ENCODE data around the gene PDZD2.

Gene PDZD2

GRCh38 chr5:31847354-31847753 is 208.4 kb downstream of the PDZD2 start:
- no peak overlapping the region for H3K4me2 ChIP-seq (ENCODE audit: low read length)
- no peaks in the 10 kb centered on the region for H3K9me3 ChIP-seq (ENCODE audit: insufficient read depth, low read length)
- TF ChIP-seq CTCF (IDR thresholded peaks at IDR 0.05; ENCODE audit: low read depth, low read length) (no peak), EZH2phosphoT487 (IDR thresholded peaks at IDR 0.05; ENCODE audit: low read depth) (no peak)
- no peaks in the 10 kb centered on the region for H3K27me3 ChIP-seq (ENCODE audit: low read depth, low read length)
- no peak overlapping the region for H2AFZ ChIP-seq (ENCODE audit: low read depth, low read length)
- H3K27ac ChIP-seq (ENCODE audit: low read length), result no peak overlapping the region
- no peaks in the 10 kb centered on the region for H3K36me3 ChIP-seq (replicated peaks; ENCODE audit: low read depth, low read length)
- no peaks in the 10 kb centered on the region for H3K4me1 ChIP-seq (ENCODE audit: low read length)
- no peak overlapping the region for H3K9ac ChIP-seq (ENCODE audit: low read length)
- H3K79me2 ChIP-seq (ENCODE audit: low read length), result no peaks in the 10 kb centered on the region
- H4K20me1 ChIP-seq (ENCODE audit: insufficient read depth, low read length), result no peaks in the 10 kb centered on the region
- H3K4me3 ChIP-seq (ENCODE audit: low read length), result no peak overlapping the region

- H3K4me2 ChIP-seq (ENCODE audit: low read length), result no peak overlapping the region
- no peak overlapping the region for H3K4me3 ChIP-seq (ENCODE audit: low read length)
- H3K27me3 ChIP-seq (ENCODE audit: low read depth, low read length), result no peaks in the 10 kb centered on the region
- H2AFZ ChIP-seq (ENCODE audit: low read depth, low read length), result no peak overlapping the region
- no peaks in the 10 kb centered on the region for H3K9me3 ChIP-seq (ENCODE audit: insufficient read depth, low read length)
- no peak overlapping the region for H3K9ac ChIP-seq (ENCODE audit: low read length)
- no peaks in the 10 kb centered on the region for H3K4me1 ChIP-seq (ENCODE audit: low read length)
- H3K27ac ChIP-seq (ENCODE audit: low read length), result no peak overlapping the region
- H3K36me3 ChIP-seq (replicated peaks; ENCODE audit: low read depth, low read length), result no peaks in the 10 kb centered on the region
- no peaks in the 10 kb centered on the region for H3K79me2 ChIP-seq (ENCODE audit: low read length)
- no peak for TF ChIP-seq EZH2phosphoT487 (IDR thresholded peaks at IDR 0.05; ENCODE audit: low read depth)
- TF ChIP-seq CTCF (IDR thresholded peaks at IDR 0.05; ENCODE audit: low read depth, low read length), result no peak
- H4K20me1 ChIP-seq (ENCODE audit: insufficient read depth, low read length), result no peaks in the 10 kb centered on the region
These were observed 212.2 kb downstream of the PDZD2 start for GRCh38 chr5:31850981-31851689.

GRCh38 chr5:31853398-31854135 is 214.6 kb downstream of the PDZD2 start:
- TF ChIP-seq CTCF (IDR thresholded peaks at IDR 0.05; ENCODE audit: low read depth, low read length) (no peak), EZH2phosphoT487 (IDR thresholded peaks at IDR 0.05; ENCODE audit: low read depth) (no peak)
- H3K4me3 ChIP-seq (ENCODE audit: low read length), result no peak overlapping the region
- H2AFZ ChIP-seq (ENCODE audit: low read depth, low read length), result no peak overlapping the region
- no peaks in the 10 kb centered on the region for H3K79me2 ChIP-seq (ENCODE audit: low read length)
- H3K9me3 ChIP-seq (ENCODE audit: insufficient read depth, low read length), result no peaks in the 10 kb centered on the region
- H3K27me3 ChIP-seq (ENCODE audit: low read depth, low read length), result no peaks in the 10 kb centered on the region
- H3K4me1 ChIP-seq (ENCODE audit: low read length), result no peaks in the 10 kb centered on the region
- no peaks in the 10 kb centered on the region for H4K20me1 ChIP-seq (ENCODE audit: insufficient read depth, low read length)
- no peaks in the 10 kb centered on the region for H3K36me3 ChIP-seq (replicated peaks; ENCODE audit: low read depth, low read length)
- no peak overlapping the region for H3K4me2 ChIP-seq (ENCODE audit: low read length)
- H3K27ac ChIP-seq (ENCODE audit: low read length), result no peak overlapping the region
- no peak overlapping the region for H3K9ac ChIP-seq (ENCODE audit: low read length)

All from OCI-LY3 (cell line).